Liver (tissue), 3 donors: ENCODE results near the gene RBMS3.

Experiments
- CTCF ChIP-seq: fragments of 150-350 bp; IDR thresholded peaks from 2 replicates; pipeline ENCODE4 v1.5.1; 2017; ENCODE audit warnings: improper control_type of control experiment, low read depth, low read length; ENCODE audit not compliant: missing input control
- MAX ChIP-seq: IDR thresholded peaks from 2 replicates; pipeline ENCODE4 v1.6.1; 2016; ENCODE audit warnings: antibody characterized with exemption
- RAD21 ChIP-seq, 2 donors: IDR thresholded peaks; 2 replicates each; pipeline ENCODE4 v1.6.1; 2016; ENCODE audit warnings: antibody characterized with exemption in 2 of 2, mild to moderate bottlenecking in 2 of 2
- REST ChIP-seq: IDR thresholded peaks from 2 replicates; pipeline ENCODE4 v1.6.1; 2016; ENCODE audit warnings: antibody characterized with exemption, mild to moderate bottlenecking
- TAF1 ChIP-seq: conservative IDR thresholded peaks from 2 replicates; pipeline ENCODE4 v1.6.1; 2016; ENCODE audit warnings: antibody characterized with exemption, mild to moderate bottlenecking
- donor health status: healthy.
- donor health status: healthy.

GRCh38 chr3:29643034-29643425, 362.2 kb downstream of the RBMS3 start:
- TF ChIP-seq TAF1 (no peak), REST (no peak), CTCF (no peak), MAX (no peak), RAD21 (IDR thresholded peaks at IDR 0.05) (no peak)
